ENCODE results near the gene EI24. TPM values are rescaled to one million over a fixed set of nuclear protein-coding genes. Genes with fewer than 3 reads are reported as not detected.

EI24 gene
- total and polyA plus RNA-seq, 2 donors (not counting 3 experiments of a cell fraction or from before 2014, with no cell fraction given) = 115 to 192 TPM

DNA sequence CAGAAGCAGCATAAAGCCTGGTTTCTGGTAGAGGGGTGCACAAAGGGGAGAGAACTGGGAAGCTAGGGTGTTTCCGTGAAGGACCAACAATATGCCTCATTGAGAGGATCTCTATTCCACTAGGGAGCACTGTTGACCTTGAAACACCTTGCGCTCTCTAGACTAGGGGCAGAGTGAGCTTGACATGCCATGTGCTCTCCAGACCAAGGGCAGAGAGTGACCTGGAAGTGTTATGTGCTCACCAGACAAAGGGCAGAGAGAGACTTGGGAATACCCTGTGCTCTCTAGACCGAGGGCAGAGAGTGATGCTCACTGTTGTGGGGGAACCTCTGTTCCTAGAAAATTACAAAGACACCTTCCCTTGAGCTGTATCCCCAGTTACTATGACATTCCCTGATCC, 15.2 kb upstream of the EI24 start:
- dilution Hi-C loops (cut with MboI; ENCODE audit: extremely low pct_ligation_motif_present, low sequenced_read_pairs) = no loop called here
- CTCF ChIA-PET = no interaction called here
- H3K36me3 ChIP-seq (ENCODE audit: control insufficient read depth in 2 of 2, extremely low read depth in 1 of 2, insufficient read depth in 2 of 2, low read length in 2 of 2) = no peaks in the 10 kb centered on the region

More for the DNA sequence above, 15.2 kb upstream of the EI24 start:
- no TSS peak for BruUV-seq (replicated peaks)
- no peaks in the 10 kb centered on the region for H3K9me1 ChIP-seq (replicated peaks; ENCODE audit: control insufficient read depth, extremely low read depth, insufficient read depth, low read length)
- H3K4me1 ChIP-seq (ENCODE audit: control insufficient read depth, extremely low read depth, insufficient read depth, low read length) = no peaks in the 10 kb centered on the region
- no peak overlapping the region for H3K4me3 ChIP-seq (replicated peaks in 1 of 3; ENCODE audit: insufficient read depth in 1 of 3, low read depth in 1 of 3, low read length in 3 of 3)
- H3K27me3 ChIP-seq (ENCODE audit: control insufficient read depth in 2 of 2, insufficient read depth in 2 of 2, low read length in 2 of 2) = no peaks in the 10 kb centered on the region
- H3K9ac ChIP-seq (replicated peaks; ENCODE audit: extremely low read depth, insufficient read depth, low read length) = no peak overlapping the region
- POLR2A ChIA-PET = no interaction called here
- DNase-seq (ENCODE audit: low read depth, low spot score) = no peak
- no peak for FAIRE-seq
- H3K27ac ChIP-seq (ENCODE audit: insufficient read depth, low read depth, low read length) = no peak overlapping the region
- TF ChIP-seq POLR2AphosphoS5 (IDR thresholded peaks at IDR 0.05; ENCODE audit: insufficient read depth, low read depth, low read length) (no peak), CTCF (IDR thresholded peaks at IDR 0.05; ENCODE audit: extremely low read depth in 1 of 2, insufficient read depth in 1 of 2, low read depth in 1 of 2, low read length in 2 of 2) (no peak), GATA2 (IDR thresholded peaks at IDR 0.05; ENCODE audit: insufficient read depth, insufficient read length, low read depth, low read length) (no peak), POLR2A (IDR thresholded peaks at IDR 0.05; ENCODE audit: low read depth, low read length) (no peak), MYC (IDR thresholded peaks at IDR 0.05; ENCODE audit: low read depth, low read length) (no peak), JUN (IDR thresholded peaks at IDR 0.05; ENCODE audit: borderline replicate concordance, insufficient read depth, insufficient read length, low read depth) (no peak), FOS (IDR thresholded peaks at IDR 0.05; ENCODE audit: borderline replicate concordance, insufficient read depth, low read length) (no peak), EZH2 (IDR thresholded peaks at IDR 0.05; ENCODE audit: borderline replicate concordance, low read depth, low read length, severe bottlenecking) (no peak)
- TF ChIP-seq, protein P1, sequence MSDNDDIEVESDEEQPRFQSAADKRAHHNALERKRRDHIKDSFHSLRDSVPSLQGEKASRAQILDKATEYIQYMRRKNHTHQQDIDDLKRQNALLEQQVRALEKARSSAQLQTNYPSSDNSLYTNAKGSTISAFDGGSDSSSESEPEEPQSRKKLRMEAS (IDR thresholded peaks at IDR 0.05; ENCODE audit: insufficient read depth, insufficient read length) = no peak
- H2AFZ ChIP-seq (ENCODE audit: low read depth, low read length) = no peak overlapping the region
- H4K20me1 ChIP-seq (replicated peaks; ENCODE audit: control insufficient read depth, extremely low read depth, insufficient read depth, low read length) = no peaks in the 10 kb centered on the region
- H3K79me2 ChIP-seq (ENCODE audit: control insufficient read depth, insufficient read depth, low read length) = no peaks in the 10 kb centered on the region
- peaks cover 4% of the 10 kb centered on the region for H3K9me3 ChIP-seq (replicated peaks; ENCODE audit: control insufficient read depth, insufficient read depth, low read length)
- H3K4me2 ChIP-seq (ENCODE audit: insufficient read depth, low read length) = no peak overlapping the region
- intact Hi-C loops (cut with micrococcal nuclease) = no loop called here
